B cell (primary cell): Measurements from ENCODE around the gene TGFBRAP1.

Experiments
- CTCF ChIP-seq: fragments of 200-600 bp; IDR thresholded peaks from one replicate; pipeline ENCODE4 v1.8.0; 2022; ENCODE audit warnings: antibody characterized with exemption, mild to moderate bottlenecking
- EZH2 ChIP-seq: IDR thresholded peaks from 2 replicates; pipeline ENCODE4 v1.6.1; 2012; ENCODE audit warnings: borderline replicate concordance, low read depth, mild to moderate bottlenecking, moderate library complexity, low read length; ENCODE audit not compliant: insufficient read depth, poor library complexity, severe bottlenecking

- TF ChIP-seq CTCF (peak; percentile 40), EZH2 (no peak)
Measured at GRCh38 chr2:105294844-105295481, 34.6 kb downstream of the TGFBRAP1 start.
